GM19455 (cell line): ENCODE results near the gene RABIF.
"Not testable (repeated sequence)": the region's sequence is repeated elsewhere in the genome, so short reads cannot be mapped to it uniquely, and the experiment has no call there.

Experiments
- ATAC-seq: cut with Tn5 transposase; IDR thresholded peaks from one replicate; pipeline ENCODE4 v1.9.1; 2021; ENCODE audit not compliant: unreplicated experiment

RABIF gene

DNA sequence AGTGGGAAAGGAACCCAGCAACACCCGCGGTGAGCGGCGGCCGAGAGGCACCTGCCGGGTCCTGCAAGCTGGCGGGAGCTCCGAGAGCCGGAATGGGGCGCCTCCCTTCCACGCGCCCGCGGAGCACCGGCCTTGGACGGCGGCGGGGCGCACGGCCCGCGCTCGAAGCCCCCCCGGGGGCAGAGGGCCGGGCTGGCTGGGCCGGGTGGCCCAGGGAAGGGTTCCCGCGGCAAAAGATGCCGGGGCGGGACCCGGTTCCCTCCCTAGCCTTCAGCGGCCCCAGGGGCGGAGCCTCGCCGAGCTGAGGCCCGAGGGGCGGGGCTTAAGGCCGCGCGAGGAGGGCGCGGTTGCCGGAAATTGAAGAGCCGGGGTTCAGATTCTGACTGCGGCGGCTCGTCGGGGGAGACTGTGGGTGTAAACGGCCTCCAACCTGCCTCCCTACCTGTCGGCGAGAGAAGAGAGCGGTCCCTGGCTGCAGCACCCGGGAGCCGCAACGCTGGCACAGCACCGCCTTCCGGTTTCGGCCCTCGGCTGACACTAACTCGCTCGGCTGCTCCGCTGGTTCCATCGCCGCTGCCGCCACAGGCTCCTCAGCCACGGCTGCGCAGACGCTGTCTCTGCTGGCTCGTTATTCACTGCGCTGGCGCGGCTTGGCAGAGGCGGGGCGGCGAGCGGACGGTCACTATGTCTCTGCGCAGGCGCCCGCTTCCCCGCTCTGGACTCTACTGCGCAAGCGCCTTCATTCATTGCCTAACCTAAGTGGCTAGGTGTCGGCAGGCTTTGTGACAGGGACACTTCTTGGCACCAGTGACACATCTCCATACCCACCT is at the start of gene RABIF:
Gene RABIF (minus strand): TSS at position 619 of the 830 bp plus-strand sequence. CDS start 51 bp downstream, at position 568.
- ATAC-seq: peak; percentile 90

DNA sequence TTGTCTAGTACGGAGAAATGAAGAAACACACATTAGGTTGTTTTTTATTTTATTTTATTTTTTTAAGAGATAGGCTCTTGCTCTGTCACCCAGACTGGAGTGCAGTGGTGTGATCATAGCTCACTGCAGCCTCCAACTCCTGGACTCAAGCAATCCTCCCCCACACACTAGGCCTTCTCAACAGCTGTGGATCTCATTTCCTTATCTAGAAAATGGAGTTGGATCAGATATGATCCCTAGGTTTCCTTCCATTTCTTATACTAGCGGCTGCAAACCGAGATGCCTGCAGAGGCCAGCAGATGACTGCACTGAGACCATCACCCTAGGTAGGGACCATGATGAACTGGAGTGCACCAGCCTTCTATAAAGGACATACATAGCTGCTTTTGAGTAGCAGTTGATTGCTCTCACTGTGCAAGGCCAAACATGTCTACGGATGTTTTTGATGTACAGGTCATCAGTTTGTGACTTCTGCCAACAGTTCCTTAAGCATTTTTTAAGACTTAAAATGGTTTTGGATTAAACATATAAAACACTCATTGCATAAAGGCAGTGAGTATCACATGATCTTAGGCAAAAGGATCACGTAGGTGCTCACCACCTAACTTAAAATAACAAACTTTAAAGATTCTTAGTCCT is 49.5 kb upstream of the RABIF start:
- ATAC-seq: no peak

DNA sequence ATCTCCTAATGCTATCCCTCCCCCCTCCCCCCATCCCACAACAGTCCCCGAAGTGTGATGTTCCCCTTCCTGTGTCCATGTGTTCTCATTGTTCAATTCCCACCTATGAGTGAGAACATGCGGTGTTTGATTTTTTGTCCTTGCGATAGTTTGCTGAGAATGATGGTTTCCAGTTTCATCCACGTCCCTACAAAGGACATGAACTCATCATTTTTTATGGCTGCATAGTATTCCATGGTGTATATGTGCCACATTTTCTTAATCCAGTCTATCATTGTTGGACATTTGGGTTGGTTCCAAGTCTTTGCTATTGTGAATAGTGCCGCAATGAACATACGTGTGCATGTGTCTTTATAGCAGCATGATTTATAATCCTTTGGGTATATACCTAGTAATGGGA is 47.5 kb upstream of the RABIF start:
- ATAC-seq: not testable (repeated sequence)

DNA sequence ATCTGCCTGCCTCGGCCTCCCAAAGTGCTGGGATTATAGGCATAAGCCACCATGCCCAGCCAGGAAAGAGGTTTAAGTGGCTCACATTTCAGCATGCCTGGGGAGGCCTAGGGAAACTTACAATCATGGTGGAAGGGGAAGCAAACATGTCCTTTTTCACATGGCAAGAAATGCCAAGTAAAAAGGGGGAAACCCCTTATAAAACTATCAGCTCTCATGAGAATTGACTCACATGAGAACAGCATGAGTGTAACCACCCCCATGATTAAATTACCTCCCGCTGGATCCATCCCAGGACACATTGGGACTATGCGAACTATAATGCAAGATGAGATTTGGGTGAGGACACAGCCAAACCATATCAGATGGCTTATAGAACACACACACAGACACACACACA is 46.9 kb upstream of the RABIF start:
- no peak for ATAC-seq

GRCh38 chr1:202934755-202935154 is 45.8 kb upstream of the RABIF start:
- ATAC-seq: no peak

DNA sequence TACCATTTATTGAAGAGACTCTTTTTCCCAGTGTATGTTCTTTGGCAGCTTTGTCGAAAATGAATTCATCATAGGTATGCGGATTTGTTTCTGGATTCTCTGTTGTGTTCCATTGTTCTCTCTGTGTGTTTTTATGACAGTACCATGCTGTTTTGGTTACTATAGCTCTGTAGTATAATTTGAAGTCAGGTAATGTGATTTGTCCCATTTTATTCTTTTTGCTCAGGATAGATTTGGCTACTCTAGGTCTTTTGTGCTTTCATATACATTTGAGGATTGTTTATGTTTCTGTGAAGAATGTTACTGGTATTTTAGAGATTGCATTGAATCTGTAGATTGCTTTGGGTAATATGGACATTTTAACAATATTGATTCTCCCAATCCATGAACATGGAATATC is 43.5 kb upstream of the RABIF start:
- ATAC-seq: no peak

DNA sequence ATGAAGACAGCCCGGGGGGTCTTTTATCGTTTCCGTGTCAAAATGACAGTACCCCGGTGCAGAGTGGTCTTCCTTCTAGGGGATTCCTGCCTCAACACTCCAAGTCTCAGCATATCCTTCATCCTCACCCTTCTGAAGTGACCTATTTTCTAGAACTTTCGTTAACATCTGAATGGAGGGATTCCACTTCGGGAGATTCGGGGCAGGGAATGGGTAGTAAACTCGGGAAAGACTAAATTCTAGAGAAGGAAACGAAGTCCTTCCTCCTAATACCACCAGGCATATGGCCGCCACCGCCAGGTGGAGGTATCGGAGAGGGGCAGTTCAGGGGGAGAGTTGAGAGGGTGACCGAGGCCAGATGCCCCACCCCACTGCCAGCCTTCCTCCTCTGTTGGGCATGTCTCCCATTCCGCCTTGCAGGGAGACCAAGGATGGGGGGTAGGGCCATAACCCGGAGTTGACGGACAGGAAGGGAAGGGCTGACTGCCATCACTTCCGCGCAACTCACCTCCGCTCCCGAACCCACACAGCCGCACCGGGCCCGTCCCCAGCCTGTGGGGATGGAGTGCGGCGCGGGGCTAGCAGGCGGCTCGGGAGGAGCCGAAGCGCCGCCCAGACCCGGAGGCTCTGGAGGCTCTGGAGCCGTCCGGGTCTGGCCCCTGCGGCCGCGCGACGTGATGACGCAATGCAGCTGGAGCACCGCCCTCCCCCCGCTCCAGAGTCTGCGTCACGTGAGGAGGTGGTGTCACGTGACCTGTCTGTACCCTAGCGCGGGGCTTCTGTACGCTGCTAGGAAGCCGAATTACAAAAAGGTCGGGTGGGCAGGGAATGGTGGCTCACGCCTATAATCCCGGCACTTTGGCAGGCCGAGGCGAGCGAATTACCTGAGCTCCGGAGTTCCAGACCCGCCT is 37.9 kb upstream of the RABIF start, which contains the start of gene KLHL12:
Gene KLHL12 (minus strand): TSS at position 654 of the 911 bp plus-strand sequence. CDS start 2,072 bp downstream, outside the sequence.
- ATAC-seq: peak; percentile 91

DNA sequence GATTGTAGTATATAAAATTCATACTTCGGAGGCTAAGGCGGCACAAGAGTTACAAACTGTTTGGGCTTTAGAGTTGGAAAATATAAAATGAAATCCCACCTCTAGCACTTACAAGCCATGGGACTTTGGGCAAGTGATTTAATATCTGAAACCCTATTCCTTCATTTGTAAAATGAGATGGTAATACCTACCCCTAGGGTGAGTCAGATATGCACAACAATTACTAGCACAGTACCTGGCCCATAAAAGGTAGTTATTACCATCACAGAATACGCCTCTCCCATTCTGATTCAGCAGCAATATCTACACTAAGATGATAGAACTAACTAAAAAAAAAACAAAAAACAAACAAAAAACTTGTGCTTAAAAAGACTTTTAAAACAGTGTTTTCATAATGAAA is 34.6 kb upstream of the RABIF start:
- no peak for ATAC-seq

DNA sequence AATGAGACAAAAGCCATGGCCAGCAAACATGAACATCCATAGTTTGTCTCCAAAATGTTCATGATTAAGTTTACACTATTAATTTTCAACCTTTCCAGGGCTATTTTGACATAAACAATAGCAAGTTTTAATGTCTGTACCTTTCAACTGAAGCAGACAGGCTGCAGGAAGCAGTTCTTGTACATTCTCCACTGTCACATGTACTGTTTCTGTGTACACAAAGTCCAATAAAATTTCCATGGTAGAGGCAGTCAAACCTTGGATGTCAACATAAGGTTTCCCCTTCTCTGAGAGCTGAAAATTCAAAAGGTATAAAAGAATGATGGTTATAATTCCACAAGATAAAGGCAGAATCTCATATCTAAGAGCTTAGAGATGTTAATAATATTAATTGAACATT is 30.7 kb upstream of the RABIF start:
- no peak for ATAC-seq

GRCh38 chr1:202915146-202915545 is 26.2 kb upstream of the RABIF start:
- no peak for ATAC-seq

DNA sequence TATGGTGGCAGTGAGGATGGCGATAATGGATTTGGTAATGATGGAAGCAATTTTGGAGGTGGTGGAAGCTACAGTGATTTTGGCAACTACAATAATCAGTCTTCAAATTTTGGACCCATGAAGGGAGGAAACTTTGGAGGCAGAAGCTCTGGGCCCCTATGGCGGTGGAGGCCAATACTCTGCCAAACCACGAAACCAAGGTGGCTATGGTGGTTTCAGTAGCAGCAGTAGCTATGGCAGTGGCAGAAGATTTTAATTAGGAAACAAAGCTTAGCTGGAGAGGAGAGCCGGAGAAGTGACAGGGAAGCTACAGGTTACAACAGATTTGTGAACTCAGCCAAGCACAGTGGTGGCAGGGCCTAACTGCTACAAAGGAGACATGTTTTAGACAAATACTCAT is 23.5 kb upstream of the RABIF start:
- ATAC-seq: not testable (repeated sequence)

- no peak for ATAC-seq
Observed at GRCh38 chr1:202909494-202909893, 20.5 kb upstream of the RABIF start.

- ATAC-seq: no peak
Observed at GRCh38 chr1:202908998-202909397, 20.0 kb upstream of the RABIF start.

DNA sequence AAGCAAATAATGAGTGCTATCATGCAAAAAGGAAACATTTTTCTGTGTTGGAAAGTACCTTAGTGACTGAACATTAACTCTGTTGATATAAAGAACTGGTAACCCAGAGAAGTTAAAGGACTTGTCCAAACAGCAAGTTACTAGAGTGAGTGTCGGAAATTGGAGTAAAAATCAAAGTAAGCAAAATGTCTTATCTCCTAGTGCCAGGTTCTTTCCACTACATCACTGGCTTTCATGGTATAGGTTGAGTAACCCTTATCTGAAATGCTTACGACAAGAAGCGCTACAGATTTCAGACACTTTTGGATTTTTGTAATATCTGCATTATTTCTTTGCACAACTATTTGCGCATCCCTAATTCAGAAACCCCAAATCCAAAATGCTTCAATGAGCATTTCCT is 16.4 kb upstream of the RABIF start:
- no peak for ATAC-seq

- not testable (repeated sequence) for ATAC-seq
Observed at GRCh38 chr1:202903808-202904207, 14.9 kb upstream of the RABIF start.

GRCh38 chr1:202901555-202901954 is 12.6 kb upstream of the RABIF start:
- no peak for ATAC-seq

GRCh38 chr1:202892501-202892900 is 3.6 kb upstream of the RABIF start:
- ATAC-seq: no peak

- ATAC-seq: no peak
Observed at GRCh38 chr1:202890392-202890791, 1.4 kb upstream of the RABIF start.

DNA sequence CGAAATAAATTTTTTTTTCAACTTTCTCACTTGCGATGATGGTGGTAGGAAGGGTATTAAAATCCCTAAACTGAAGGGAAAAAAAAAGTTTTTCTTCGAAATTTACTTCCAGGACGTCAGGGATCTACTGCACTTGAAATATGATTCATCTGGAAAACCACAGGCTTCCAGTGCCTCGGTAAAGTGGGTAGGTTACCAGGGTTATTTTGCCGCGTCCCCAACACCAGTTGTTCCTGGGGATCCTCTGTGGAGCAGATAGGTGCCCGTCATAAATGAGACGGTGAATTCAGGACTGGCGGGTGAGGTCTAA is 773 bp downstream of the RABIF start:
- ATAC-seq: no peak

DNA sequence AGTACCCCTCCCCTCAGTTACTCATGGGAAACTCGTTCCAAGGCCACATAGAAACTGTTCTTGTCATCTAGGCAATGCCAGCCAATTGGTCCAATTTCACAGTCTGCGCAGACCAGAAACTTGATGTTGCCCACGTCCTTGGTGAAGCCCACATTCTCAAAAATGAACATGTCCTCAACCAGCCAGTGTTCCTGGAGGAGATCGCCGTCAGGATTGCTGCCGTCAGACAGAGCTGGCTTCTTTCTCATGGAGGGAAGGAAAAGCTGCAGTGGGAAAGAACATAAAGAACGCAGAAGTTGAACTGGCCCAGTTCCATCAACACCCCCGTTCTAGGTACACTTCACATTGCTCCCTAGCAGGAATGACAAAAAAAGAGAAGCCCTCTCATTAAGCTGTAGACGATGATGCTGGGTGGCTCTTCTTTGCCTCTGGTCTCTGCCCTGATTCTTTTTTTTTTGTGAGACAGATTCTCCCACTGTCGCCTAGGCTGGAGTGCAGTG is 7.9 kb downstream of the RABIF start:
- no peak for ATAC-seq

DNA sequence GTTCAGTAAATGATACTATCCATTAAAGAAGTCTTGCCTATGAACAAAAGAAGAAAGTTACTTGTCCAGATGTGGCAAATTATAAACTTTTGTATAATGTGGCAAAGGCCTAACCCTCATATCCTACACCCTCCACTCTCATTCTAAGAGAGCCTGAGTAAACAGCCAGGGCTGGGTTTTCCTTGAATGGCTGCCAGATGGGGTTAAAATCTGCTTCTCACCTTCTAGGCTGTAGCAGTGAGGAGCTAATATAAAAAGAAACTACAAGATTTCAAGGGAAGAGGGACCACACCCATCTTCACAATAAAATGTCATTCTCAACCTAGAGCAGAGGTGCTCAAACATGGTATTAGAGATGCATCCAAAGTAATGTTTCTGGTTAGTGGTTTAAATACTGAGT is 8.9 kb downstream of the RABIF start:
- ATAC-seq: no peak
